Keratinocyte (primary cell): ENCODE data around the gene ARNT2. TPM values are rescaled to one million over a fixed set of nuclear protein-coding genes. Genes with fewer than 3 reads are reported as not detected.

Source experiments
- DNase-seq: peaks from one replicate; pipeline ENCODE4 v3.0.0-alpha.2; 2011; ENCODE audit warnings: low read depth, missing footprints, low spot score
- FAIRE-seq: peaks from 2 replicates; lab custom pipeline; 2011; peaks lifted over from hg19 to GRCh38; lab: Jason Lieb, UNC
- H2AFZ ChIP-seq: 2 replicates; pipeline ENCODE4 v1.6.0; 2012; ENCODE audit warnings: low read length, control low read depth, inconsistent platforms; ENCODE audit not compliant: control insufficient read depth
- H3K27ac ChIP-seq: 2 replicates; pipeline ENCODE4 v1.5.1; 2011; ENCODE audit warnings: low read length; ENCODE audit not compliant: control insufficient read depth, insufficient read depth
- H3K27me3 ChIP-seq: 3 replicates; pipeline ENCODE4 v1.6.0; 2011; ENCODE audit warnings: low read length; ENCODE audit not compliant: control insufficient read depth, insufficient read depth; ENCODE audit errors: extremely low read depth
- H3K36me3 ChIP-seq, 2 experiments: 2 replicates in 1 of 2; 3 replicates in 1 of 2; pipeline ENCODE4 v1.5.1; 2011; ENCODE audit warnings: low read length in 2 of 2, mild to moderate bottlenecking in 1 of 2; ENCODE audit not compliant: control insufficient read depth in 2 of 2, insufficient read depth in 2 of 2; ENCODE audit errors: extremely low read depth in 1 of 2
- H3K4me1 ChIP-seq: 3 replicates; pipeline ENCODE4 v1.5.1; 2011; ENCODE audit warnings: low read length; ENCODE audit not compliant: control insufficient read depth, insufficient read depth; ENCODE audit errors: extremely low read depth
- H3K4me2 ChIP-seq: 3 replicates; pipeline ENCODE4 v1.6.0; 2011; ENCODE audit warnings: low read depth, low read length; ENCODE audit not compliant: control insufficient read depth, insufficient read depth; ENCODE audit errors: extremely low read depth
- H3K4me3 ChIP-seq, 3 experiments: fragments of 200-600 bp in 1 of 3; sonication (generic) in 1 of 3; 2 replicates in 2 of 3; 3 replicates in 1 of 3; pipeline ENCODE4 v1.5.1; 2011 to 2016; ENCODE audit warnings: low read length in 3 of 3, mild to moderate bottlenecking in 3 of 3, control low read depth in 2 of 3, inconsistent platforms in 1 of 3, low read depth in 1 of 3, mixed read lengths in 1 of 3, mixed run types in 1 of 3, moderate library complexity in 1 of 3; ENCODE audit not compliant: control insufficient read depth in 2 of 3, insufficient read depth in 2 of 3; ENCODE audit errors: extremely low read depth in 1 of 3
- H3K79me2 ChIP-seq: 2 replicates; pipeline ENCODE4 v1.6.0; 2012; ENCODE audit warnings: low read length; ENCODE audit not compliant: control insufficient read depth, insufficient read depth
- H3K9ac ChIP-seq: 3 replicates; pipeline ENCODE4 v1.6.0; 2011; ENCODE audit warnings: low read length; ENCODE audit not compliant: control insufficient read depth, insufficient read depth; ENCODE audit errors: extremely low read depth
- H3K9me1 ChIP-seq: 3 replicates; pipeline ENCODE4 v1.6.0; 2011; ENCODE audit warnings: low read length; ENCODE audit not compliant: control insufficient read depth, insufficient read depth; ENCODE audit errors: extremely low read depth
- H3K9me3 ChIP-seq: 2 replicates; pipeline ENCODE4 v1.5.1; 2012; ENCODE audit warnings: low read depth, low read length; ENCODE audit not compliant: control insufficient read depth
- H4K20me1 ChIP-seq: 3 replicates; pipeline ENCODE4 v1.6.0; 2011; ENCODE audit warnings: low read length; ENCODE audit not compliant: control insufficient read depth, insufficient read depth; ENCODE audit errors: extremely low read depth
- CTCF ChIP-seq, 3 experiments: IDR thresholded peaks in 1 of 3; conservative IDR thresholded peaks in 1 of 3; optimal IDR thresholded peaks in 1 of 3; 2 replicates in 2 of 3; 3 replicates in 1 of 3; pipeline versions ENCODE3 to v1.5.1; 2011; ENCODE audit warnings: low read length in 3 of 3, mild to moderate bottlenecking in 3 of 3, moderate library complexity in 2 of 3, control low read depth in 1 of 3, inconsistent platforms in 1 of 3; ENCODE audit not compliant: insufficient read depth in 2 of 3; ENCODE audit errors: extremely low read depth in 1 of 3
- EZH2 ChIP-seq: IDR thresholded peaks from one replicate; pipeline ENCODE4 v1.6.1; 2012; ENCODE audit warnings: inconsistent platforms, mild to moderate bottlenecking, low read length, moderate library complexity
- dilution Hi-C: fragments of 300-500 bp; cut with MboI; formaldehyde crosslinking; loops from one replicate; pipeline ENCODE4 v1.7.0; 2020; ENCODE audit warnings: low sequenced_read_pairs; ENCODE audit not compliant: extremely low pct_ligation_motif_present
- polyA plus RNA-seq, 5 experiments: library from polyadenylated mRNA; depleted of rRNA in 3 of 5; stranded (reverse) in 3 of 5; stranded (forward) in 1 of 5; unstranded in 1 of 5; fragments of >200 nt; gene quantifications; 1 replicate in 1 of 5; 2 replicates in 3 of 5; 3 replicates in 1 of 5; pipeline versions ENCODE4 v1.2.1 to v1.2.3, GENCODE V29; 2011 to 2012; ENCODE audit warnings: missing spikeins in 2 of 5, low read depth in 1 of 5, low replicate concordance in 1 of 5

The ARNT2 gene
- polyA plus RNA-seq, 1 donor (not counting 4 experiments of a cell fraction or from before 2014, with no cell fraction given): 0.16 TPM

GRCh38 chr15:80607287-80607980 is 203.3 kb downstream of the ARNT2 start:
- Histone ChIP-seq H3K4me1 (peaks cover 20% of the 10 kb centered on the region), H3K4me2 (no peak overlapping the region), H4K20me1 (no peaks in the 10 kb centered on the region), H3K36me3 (no peaks in the 10 kb centered on the region), H3K79me2 (no peaks in the 10 kb centered on the region), H3K27ac (no peak overlapping the region), H2AFZ (no peak overlapping the region), H3K27me3 (no peaks in the 10 kb centered on the region), H3K4me3 (no peak overlapping the region), H3K9ac (no peak overlapping the region), H3K9me3 (no peaks in the 10 kb centered on the region), H3K9me1 (no peaks in the 10 kb centered on the region)
- no peak for FAIRE-seq
- TF ChIP-seq EZH2: no peak
- TF ChIP-seq CTCF (optimal IDR thresholded peaks at IDR 0.05 in 1 of 3, IDR thresholded peaks at IDR 0.05 in 1 of 3, conservative IDR thresholded peaks at IDR 0.05 in 1 of 3; ENCODE audit: extremely low read depth in 1 of 3, insufficient read depth in 2 of 3, low read length in 3 of 3): no peak
- dilution Hi-C loops: no loop called here
- DNase-seq: no peak

- Histone ChIP-seq H3K27me3 (no peaks in the 10 kb centered on the region), H3K27ac (no peak overlapping the region), H3K9me3 (no peaks in the 10 kb centered on the region), H3K9ac (no peak overlapping the region), H4K20me1 (no peaks in the 10 kb centered on the region), H3K9me1 (no peaks in the 10 kb centered on the region), H3K36me3 (no peaks in the 10 kb centered on the region), H3K4me3 (no peak overlapping the region), H2AFZ (peak overlapping the region; percentile 14), H3K4me2 (peak overlapping the region; percentile 64), H3K4me1 (peaks cover 20% of the 10 kb centered on the region), H3K79me2 (no peaks in the 10 kb centered on the region)
- peak; percentile 90 for FAIRE-seq
- peak; percentile 55 for DNase-seq
- dilution Hi-C loops: no loop called here
- TF ChIP-seq EZH2 (no peak), CTCF (optimal IDR thresholded peaks at IDR 0.05 in 1 of 3, IDR thresholded peaks at IDR 0.05 in 1 of 3, conservative IDR thresholded peaks at IDR 0.05 in 1 of 3; ENCODE audit: extremely low read depth in 1 of 3, insufficient read depth in 2 of 3, low read length in 3 of 3) (no peak)
Measured at GRCh38 chr15:80608688-80609087, 204.5 kb downstream of the ARNT2 start.
